ENCODE results near the gene CFAP221.
A peak's percentile ranks its signal among the peaks of the same experiment; 100 is the strongest.

CFAP221 gene

DNA sequence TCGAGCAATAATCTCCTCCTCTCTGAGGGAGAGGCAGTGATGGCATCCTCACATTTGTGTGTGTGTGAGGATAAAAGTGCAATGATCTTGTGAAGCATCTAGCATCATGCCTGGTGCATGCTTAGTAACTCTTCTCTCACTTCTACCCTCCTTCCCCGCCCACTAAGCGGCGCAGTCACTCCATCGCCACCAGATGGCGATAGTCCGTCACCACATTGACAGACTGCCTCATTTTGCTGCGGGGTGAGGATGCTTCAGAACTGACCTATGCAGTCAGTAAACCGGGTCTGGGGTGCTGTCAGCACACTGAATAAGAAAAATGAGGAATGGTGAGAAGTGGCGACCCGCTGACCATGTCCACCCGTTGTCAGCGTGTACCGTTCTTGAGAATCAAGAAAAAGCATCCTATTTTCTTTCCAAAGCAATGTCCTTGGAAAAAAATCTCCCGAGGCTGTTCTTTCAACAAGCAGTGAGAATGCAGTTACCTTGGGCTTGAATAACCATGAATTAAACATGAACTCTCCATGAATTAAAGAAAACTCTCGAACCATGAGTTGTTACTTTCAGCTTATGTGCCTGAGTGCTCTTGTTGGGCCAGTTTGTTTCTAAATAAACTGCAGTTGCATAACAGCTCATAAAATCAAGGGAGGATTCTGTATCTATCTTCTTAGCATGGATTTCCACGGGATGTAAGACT lies 97.5 kb downstream of the CFAP221 start:
- H3K27me3 ChIP-seq (ENCODE audit: control insufficient read depth, insufficient read depth, low read length) = no peaks in the 10 kb centered on the region
- WGBS (ENCODE audit: insufficient coverage, insufficient read length) = no CpG with 5 or more reads among the region's 17 CpGs
- DNase-seq (ENCODE audit: low read depth, low spot score) = peak; percentile 71
- no peaks in the 10 kb centered on the region for H3K36me3 ChIP-seq (ENCODE audit: control insufficient read depth, insufficient read depth, low read length)
- no peaks in the 10 kb centered on the region for H3K9me3 ChIP-seq (ENCODE audit: control insufficient read depth, insufficient read depth, low read length)
- no peak overlapping the region for H3K4me3 ChIP-seq (ENCODE audit: low read length)
- H3K27ac ChIP-seq (ENCODE audit: low read length) = no peak overlapping the region
- peaks cover 4% of the 10 kb centered on the region for H3K4me1 ChIP-seq (ENCODE audit: control insufficient read depth, insufficient read depth, low read length)

DNA sequence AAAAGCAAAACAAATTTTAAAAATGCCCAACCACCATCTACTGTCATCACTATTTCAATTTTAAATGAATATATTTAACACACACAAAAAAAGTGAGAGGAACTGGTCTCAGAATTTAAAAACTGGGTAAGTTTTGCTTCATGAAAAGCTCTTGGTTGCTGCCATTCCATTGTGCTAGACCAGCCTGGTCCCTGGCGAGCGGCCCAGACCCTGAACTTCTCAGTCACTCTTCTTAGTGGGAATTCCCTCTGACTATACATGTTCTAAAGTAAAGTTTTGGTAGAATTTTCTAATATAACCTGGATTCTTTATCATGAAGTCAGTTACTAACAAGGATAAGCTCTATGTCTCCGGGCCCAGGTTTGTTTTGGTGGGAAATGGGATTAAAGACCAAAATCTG lies 99.9 kb downstream of the CFAP221 start:
- no peak overlapping the region for H3K4me3 ChIP-seq (ENCODE audit: low read length)
- H3K4me1 ChIP-seq (ENCODE audit: control insufficient read depth, insufficient read depth, low read length) = peaks cover 3% of the 10 kb centered on the region
- no peaks in the 10 kb centered on the region for H3K27me3 ChIP-seq (ENCODE audit: control insufficient read depth, insufficient read depth, low read length)
- H3K27ac ChIP-seq (ENCODE audit: low read length) = no peak overlapping the region
- no peaks in the 10 kb centered on the region for H3K36me3 ChIP-seq (ENCODE audit: control insufficient read depth, insufficient read depth, low read length)
- H3K9me3 ChIP-seq (ENCODE audit: control insufficient read depth, insufficient read depth, low read length) = no peaks in the 10 kb centered on the region
- no CpG with 5 or more reads among the region's 3 CpGs for WGBS (ENCODE audit: insufficient coverage, insufficient read length)
- DNase-seq (ENCODE audit: low read depth, low spot score) = no peak

- Histone ChIP-seq H3K36me3 (ENCODE audit: control insufficient read depth, insufficient read depth, low read length) (no peaks in the 10 kb centered on the region), H3K9me3 (ENCODE audit: control insufficient read depth, insufficient read depth, low read length) (no peaks in the 10 kb centered on the region), H3K4me3 (ENCODE audit: low read length) (no peak overlapping the region), H3K27ac (ENCODE audit: low read length) (no peak overlapping the region), H3K4me1 (ENCODE audit: control insufficient read depth, insufficient read depth, low read length) (0 out of 2 replicates have a peak, but pooled peaks cover 1% of the 10 kb centered on the region), H3K27me3 (ENCODE audit: control insufficient read depth, insufficient read depth, low read length) (no peaks in the 10 kb centered on the region)
- WGBS (ENCODE audit: insufficient coverage, insufficient read length) = no CpG with 5 or more reads among the region's 3 CpGs
- DNase-seq (ENCODE audit: low read depth, low spot score) = no peak
Measured at GRCh38 chr2:119645173-119645855, 101.1 kb downstream of the CFAP221 start.

- Histone ChIP-seq H3K4me1 (ENCODE audit: control insufficient read depth, insufficient read depth, low read length) (0 out of 2 replicates have a peak, but pooled peaks cover 1% of the 10 kb centered on the region), H3K4me3 (ENCODE audit: low read length) (no peak overlapping the region), H3K27ac (ENCODE audit: low read length) (no peak overlapping the region), H3K27me3 (ENCODE audit: control insufficient read depth, insufficient read depth, low read length) (no peaks in the 10 kb centered on the region), H3K9me3 (ENCODE audit: control insufficient read depth, insufficient read depth, low read length) (no peaks in the 10 kb centered on the region), H3K36me3 (ENCODE audit: control insufficient read depth, insufficient read depth, low read length) (no peaks in the 10 kb centered on the region)
- no peak for DNase-seq (ENCODE audit: low read depth, low spot score)
- no CpG with 5 or more reads among the region's 3 CpGs for WGBS (ENCODE audit: insufficient coverage, insufficient read length)
Measured at GRCh38 chr2:119646149-119646548, 101.9 kb downstream of the CFAP221 start.

GRCh38 chr2:119647440-119648169 lies 103.4 kb downstream of the CFAP221 start:
- no peak for DNase-seq (ENCODE audit: low read depth, low spot score)
- WGBS (ENCODE audit: insufficient coverage, insufficient read length) = no CpG with 5 or more reads among the region's 7 CpGs
- Histone ChIP-seq H3K4me1 (ENCODE audit: control insufficient read depth, insufficient read depth, low read length) (0 out of 2 replicates have a peak, but pooled peaks cover 1% of the 10 kb centered on the region), H3K27me3 (ENCODE audit: control insufficient read depth, insufficient read depth, low read length) (no peaks in the 10 kb centered on the region), H3K4me3 (ENCODE audit: low read length) (no peak overlapping the region), H3K27ac (ENCODE audit: low read length) (no peak overlapping the region), H3K9me3 (ENCODE audit: control insufficient read depth, insufficient read depth, low read length) (no peaks in the 10 kb centered on the region), H3K36me3 (ENCODE audit: control insufficient read depth, insufficient read depth, low read length) (no peaks in the 10 kb centered on the region)

- 0 out of 2 replicates have a peak, but pooled peaks cover 1% of the 10 kb centered on the region for H3K4me1 ChIP-seq (ENCODE audit: control insufficient read depth, insufficient read depth, low read length)
- DNase-seq (ENCODE audit: low read depth, low spot score) = no peak
- no peak overlapping the region for H3K27ac ChIP-seq (ENCODE audit: low read length)
- no CpG with 5 or more reads among the region's 5 CpGs for WGBS (ENCODE audit: insufficient coverage, insufficient read length)
- H3K9me3 ChIP-seq (ENCODE audit: control insufficient read depth, insufficient read depth, low read length) = no peaks in the 10 kb centered on the region
- no peak overlapping the region for H3K4me3 ChIP-seq (ENCODE audit: low read length)
- H3K27me3 ChIP-seq (ENCODE audit: control insufficient read depth, insufficient read depth, low read length) = no peaks in the 10 kb centered on the region
- H3K36me3 ChIP-seq (ENCODE audit: control insufficient read depth, insufficient read depth, low read length) = no peaks in the 10 kb centered on the region
Measured at GRCh38 chr2:119649364-119649917, 105.2 kb downstream of the CFAP221 start.

DNA sequence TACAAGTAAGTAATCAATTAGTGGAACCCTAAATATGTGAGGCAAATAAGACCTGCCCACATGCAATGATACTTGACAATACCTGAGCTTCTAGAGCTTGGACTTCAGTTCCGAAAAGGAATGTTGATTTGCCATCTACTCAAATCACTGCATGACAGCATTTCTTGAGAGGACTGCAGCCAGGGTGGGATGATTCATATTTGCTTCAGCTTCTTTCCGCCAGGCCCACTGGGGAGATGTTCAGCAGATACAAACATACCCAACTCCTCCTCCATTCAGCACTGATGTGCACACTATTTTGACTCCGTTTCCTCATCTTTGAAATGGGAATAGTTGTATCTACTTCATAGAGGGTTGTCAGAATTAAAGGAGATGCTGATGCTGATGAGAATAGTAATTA lies 106.0 kb downstream of the CFAP221 start:
- no peak overlapping the region for H3K4me3 ChIP-seq (ENCODE audit: low read length)
- DNase-seq (ENCODE audit: low read depth, low spot score) = no peak
- H3K9me3 ChIP-seq (ENCODE audit: control insufficient read depth, insufficient read depth, low read length) = no peaks in the 10 kb centered on the region
- no CpG with 5 or more reads among the region's 3 CpGs for WGBS (ENCODE audit: insufficient coverage, insufficient read length)
- 0 out of 2 replicates have a peak, but pooled peaks cover 1% of the 10 kb centered on the region for H3K4me1 ChIP-seq (ENCODE audit: control insufficient read depth, insufficient read depth, low read length)
- H3K27me3 ChIP-seq (ENCODE audit: control insufficient read depth, insufficient read depth, low read length) = no peaks in the 10 kb centered on the region
- no peak overlapping the region for H3K27ac ChIP-seq (ENCODE audit: low read length)
- H3K36me3 ChIP-seq (ENCODE audit: control insufficient read depth, insufficient read depth, low read length) = no peaks in the 10 kb centered on the region

- no peak overlapping the region for H3K4me3 ChIP-seq (ENCODE audit: low read length)
- WGBS (ENCODE audit: insufficient coverage, insufficient read length) = no CpG with 5 or more reads among the region's 2 CpGs
- H3K9me3 ChIP-seq (ENCODE audit: control insufficient read depth, insufficient read depth, low read length) = no peaks in the 10 kb centered on the region
- H3K27ac ChIP-seq (ENCODE audit: low read length) = no peak overlapping the region
- no peaks in the 10 kb centered on the region for H3K27me3 ChIP-seq (ENCODE audit: control insufficient read depth, insufficient read depth, low read length)
- no peak for DNase-seq (ENCODE audit: low read depth, low spot score)
- H3K4me1 ChIP-seq (ENCODE audit: control insufficient read depth, insufficient read depth, low read length) = 0 out of 2 replicates have a peak, but pooled peaks cover 1% of the 10 kb centered on the region
- H3K36me3 ChIP-seq (ENCODE audit: control insufficient read depth, insufficient read depth, low read length) = no peaks in the 10 kb centered on the region
Measured at GRCh38 chr2:119650846-119651370, 106.7 kb downstream of the CFAP221 start.

GRCh38 chr2:119657466-119658145 lies 113.4 kb downstream of the CFAP221 start:
- Histone ChIP-seq H3K36me3 (ENCODE audit: control insufficient read depth, insufficient read depth, low read length) (no peaks in the 10 kb centered on the region), H3K4me3 (ENCODE audit: low read length) (no peak overlapping the region), H3K9me3 (ENCODE audit: control insufficient read depth, insufficient read depth, low read length) (no peaks in the 10 kb centered on the region), H3K4me1 (ENCODE audit: control insufficient read depth, insufficient read depth, low read length) (no peaks in the 10 kb centered on the region), H3K27me3 (ENCODE audit: control insufficient read depth, insufficient read depth, low read length) (no peaks in the 10 kb centered on the region), H3K27ac (ENCODE audit: low read length) (no peak overlapping the region)
- DNase-seq (ENCODE audit: low read depth, low spot score) = no peak
- WGBS (ENCODE audit: insufficient coverage, insufficient read length) = no CpG with 5 or more reads among the region's 8 CpGs
